H1 (cell line): ENCODE measurements around the gene VWA7. TPM values are rescaled to one million over a fixed set of nuclear protein-coding genes. Genes with fewer than 3 reads are reported as not detected.

Experiments
- BACH1 ChIP-seq: IDR thresholded peaks from 2 replicates; pipeline ENCODE4 v1.6.1; 2012; ENCODE audit warnings: low read length, improper control_type of control experiment
- CBX5 ChIP-seq: fragments of 300-800, 300-1000 bp; sonication (generic); IDR thresholded peaks from 2 replicates; pipeline ENCODE4 v1.7.1; 2016; ENCODE audit warnings: antibody characterized with exemption, low read length, low read depth
- CHD1 ChIP-seq: IDR thresholded peaks from 2 replicates; pipeline ENCODE4 v1.6.1; 2012; ENCODE audit warnings: low read depth, low read length, improper control_type of control experiment
- HDAC2 ChIP-seq, 2 experiments: fragments of 300-600 bp in 1 of 2; sonication (generic) in 1 of 2; IDR thresholded peaks; 2 replicates each; pipeline ENCODE4 v1.6.1; 2011 to 2012; ENCODE audit warnings: low read depth in 2 of 2, low read length in 2 of 2, mild to moderate bottlenecking in 2 of 2, moderate library complexity in 2 of 2, borderline replicate concordance in 1 of 2, inconsistent platforms in 1 of 2
- KDM1A ChIP-seq: fragments of 200-600, 300-600 bp; sonication (generic); IDR thresholded peaks from 2 replicates; pipeline ENCODE4 v1.7.1; 2016; ENCODE audit warnings: mild to moderate bottlenecking, low read length, borderline replicate concordance
- RBBP5 ChIP-seq: IDR thresholded peaks from 2 replicates; pipeline ENCODE4 v1.7.1; 2012; ENCODE audit warnings: low read depth, mild to moderate bottlenecking, inconsistent platforms, low read length, moderate library complexity, borderline replicate concordance
- polyA plus RNA-seq, 7 experiments: library from polyadenylated mRNA; depleted of rRNA in 3 of 7; stranded (reverse) in 5 of 7; unstranded in 2 of 7; fragments of >200 nt in 5 of 7; fragments of 200-250 nt in 2 of 7; gene quantifications; 1 replicate in 5 of 7; 2 replicates in 1 of 7; 4 replicates in 1 of 7; pipeline versions ENCODE4 v1.2.1 to v1.2.3, GENCODE V29; 2011 to 2013; ENCODE audit warnings: missing spikeins in 2 of 7, mixed read lengths in 2 of 7
- total RNA-seq: library from RNA; stranded (reverse); fragmentation: NEBNext Ultra II Directional; extraction: Animal tissue kit (Norgen Biotek cat#: 25700); gene quantifications from 2 replicates; pipeline ENCODE4 v1.2.1, GENCODE V29; 2021
- TF ChIP-seq, protein P1 (sequence below): IDR thresholded peaks from 2 replicates; pipeline ENCODE4 v1.6.1; 2012; ENCODE audit warnings: inconsistent platforms

The VWA7 gene
- total and polyA plus RNA-seq, 2 of the 8 experiments (the other 6 are each of a cell fraction or from before 2014, with no cell fraction given): 0.82 to 2.1 TPM

DNA sequence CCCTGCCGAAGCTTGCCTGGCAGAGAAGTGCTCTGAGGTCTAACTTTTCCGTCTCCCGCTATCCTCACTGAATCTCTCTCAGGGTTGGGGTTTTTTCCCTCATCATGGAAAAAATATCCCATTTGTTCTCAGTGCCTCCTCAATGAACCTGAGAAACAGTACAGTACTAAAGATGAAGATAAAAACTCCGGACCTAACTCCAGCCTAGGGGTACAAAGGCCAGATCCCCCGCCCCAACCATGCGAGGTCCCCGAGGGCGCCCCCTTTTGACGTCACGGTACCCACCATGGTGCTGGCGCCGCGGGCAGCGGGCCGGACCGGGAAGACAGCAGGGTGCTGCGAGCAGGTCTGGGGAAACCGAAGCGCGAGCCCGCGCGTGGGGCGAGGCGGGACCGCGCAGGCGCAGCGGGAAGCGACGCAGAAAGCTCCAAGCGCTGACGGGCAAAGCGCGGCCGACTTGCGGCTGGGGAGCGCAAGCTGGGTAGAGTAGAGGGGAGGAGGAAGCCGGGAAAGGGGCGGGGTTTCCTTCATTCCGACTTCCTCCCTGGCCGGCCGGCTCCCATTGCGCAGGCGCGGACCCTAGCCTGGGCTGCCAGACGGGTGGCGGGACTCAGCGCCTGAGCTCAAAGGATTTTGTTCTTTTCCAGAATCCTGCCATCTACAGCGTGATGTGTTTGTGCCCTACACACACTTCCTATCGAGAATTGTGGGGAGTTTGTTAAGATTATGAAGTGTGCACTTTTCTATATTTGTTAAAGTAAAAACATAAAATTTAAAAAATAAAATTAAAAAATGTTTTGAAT, 29.5 kb upstream of the VWA7 start, which contains the start of gene LSM2 (continued):
- TF ChIP-seq HDAC2 (IDR thresholded peaks at IDR 0.05; ENCODE audit: borderline replicate concordance in 1 of 2, low read depth in 2 of 2, low read length in 2 of 2) (peak; percentile 5 to 62; a peak in 1 of 4 replicates), BACH1 (peak; percentile 42; the same call in 1 of the 2 replicates), CBX5 (no peak), CHD1 (no peak), KDM1A (no peak), RBBP5 (peak; percentile 100)
- TF ChIP-seq, protein P1, sequence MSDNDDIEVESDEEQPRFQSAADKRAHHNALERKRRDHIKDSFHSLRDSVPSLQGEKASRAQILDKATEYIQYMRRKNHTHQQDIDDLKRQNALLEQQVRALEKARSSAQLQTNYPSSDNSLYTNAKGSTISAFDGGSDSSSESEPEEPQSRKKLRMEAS: peak; percentile 83
